Muscle of leg (tissue), 11 donors: ENCODE data around the gene BIK. TPM values are rescaled to one million over a fixed set of nuclear protein-coding genes. Genes with fewer than 3 reads are reported as not detected.
"Not testable (repeated sequence)": the region's sequence is repeated elsewhere in the genome, so short reads cannot be mapped to it uniquely, and the experiment has no call there.

Source experiments
- DNase-seq: peaks from one replicate; pipeline ENCODE4 v3.0.0; 2013
- H3K27ac ChIP-seq: one replicate; pipeline ENCODE4 v1.5.1; 2013; ENCODE audit warnings: mild to moderate bottlenecking, low read length, control low read depth
- H3K27me3 ChIP-seq: one replicate; pipeline ENCODE4 v1.6.1; 2013; ENCODE audit warnings: low read length; ENCODE audit not compliant: control insufficient read depth, insufficient read depth
- H3K36me3 ChIP-seq: one replicate; pipeline ENCODE4 v1.6.1; 2013; ENCODE audit warnings: low read length; ENCODE audit not compliant: control insufficient read depth, insufficient read depth
- H3K4me1 ChIP-seq: one replicate; pipeline ENCODE4 v1.6.1; 2013; ENCODE audit warnings: low read length; ENCODE audit not compliant: control insufficient read depth, insufficient read depth
- H3K4me3 ChIP-seq: one replicate; pipeline ENCODE4 v1.5.1; 2013; ENCODE audit warnings: low read length, control low read depth
- H3K9me3 ChIP-seq: replicated peaks from 2 replicates; pipeline ENCODE4 v1.6.1; 2013; ENCODE audit warnings: low read depth, low read length; ENCODE audit not compliant: control insufficient read depth
- WGBS: methylation state at CpG from one replicate; pipeline ENCODE4 v1.1.5; 2013; ENCODE audit warnings: missing lambda C conversion rate; ENCODE audit not compliant: insufficient coverage; 5-methylcytosine and 5-hydroxymethylcytosine counted together
- polyA plus RNA-seq, 8 donors: library from polyadenylated mRNA; unstranded; fragments of 120-200 nt; gene quantifications; one replicate each; pipeline versions ENCODE4 v1.2.1 to v1.2.3, GENCODE V29; 2013; ENCODE audit warnings: inconsistent platforms in 1 of 8, low replicate concordance in 1 of 8; ENCODE audit not compliant: insufficient read length in 8 of 8, insufficient read depth in 1 of 8
- total RNA-seq: library from RNA; stranded (reverse); fragments of 120-200 nt; gene quantifications from one replicate; pipeline ENCODE4 v1.2.4, GENCODE V29; 2013

BIK gene
- total and polyA plus RNA-seq, 9 donors = 0.11 to 0.28 (median 0.16) TPM; not detected in 4

DNA sequence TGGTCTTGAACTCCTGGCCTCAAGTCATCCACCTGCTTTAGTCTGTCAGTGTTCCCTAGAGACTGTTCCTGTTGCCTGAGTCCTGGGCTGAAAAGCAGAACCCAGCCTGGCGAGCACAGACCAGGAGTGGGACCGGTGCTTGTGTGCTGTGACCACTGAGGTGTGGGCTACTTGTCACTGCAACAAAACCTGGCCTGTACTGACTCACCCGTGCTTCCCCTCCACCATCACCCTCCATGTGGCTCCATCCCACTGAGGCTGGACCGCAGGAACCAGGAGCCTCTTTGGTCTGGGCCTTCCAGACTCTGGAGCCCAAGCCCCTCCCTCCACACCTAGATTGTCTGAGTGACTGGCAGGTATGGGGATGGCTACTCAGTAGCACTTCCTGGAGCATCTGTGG lies 24.0 kb downstream of the BIK start:
- no peaks in the 10 kb centered on the region for H3K9me3 ChIP-seq
- no peak overlapping the region for H3K27ac ChIP-seq
- no peak overlapping the region for H3K4me3 ChIP-seq
- H3K4me1 ChIP-seq = peaks cover 27% of the 10 kb centered on the region
- no peak for DNase-seq
- no peaks in the 10 kb centered on the region for H3K27me3 ChIP-seq
- 100% methylated on average over 2 of the region's 4 CpGs for WGBS
- H3K36me3 ChIP-seq = peaks cover 61% of the 10 kb centered on the region

DNA sequence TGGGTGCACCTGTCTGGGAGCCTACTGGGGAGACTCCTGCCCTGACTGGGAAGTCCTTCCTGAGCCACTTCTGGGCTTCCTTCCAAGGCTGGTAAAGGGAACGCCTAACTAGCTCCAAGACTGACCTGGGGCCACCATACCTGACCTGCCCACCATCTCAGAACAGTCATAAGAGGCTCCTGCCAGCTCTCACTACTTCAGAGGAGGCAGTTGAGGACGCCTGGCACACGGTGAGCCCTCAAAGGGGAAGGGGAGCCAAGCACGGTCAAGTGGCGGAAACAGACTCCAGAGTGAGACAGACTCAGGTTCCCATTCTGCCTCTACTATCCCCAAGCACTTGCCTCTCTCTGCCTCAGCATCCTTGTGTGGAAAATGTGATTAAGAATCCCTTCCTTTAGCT lies 25.0 kb downstream of the BIK start:
- H3K36me3 ChIP-seq = peaks cover 67% of the 10 kb centered on the region
- no peak overlapping the region for H3K4me3 ChIP-seq
- no peaks in the 10 kb centered on the region for H3K27me3 ChIP-seq
- H3K9me3 ChIP-seq = no peaks in the 10 kb centered on the region
- H3K27ac ChIP-seq = no peak overlapping the region
- DNase-seq = no peak
- 80% methylated on average over 1 of the region's 5 CpGs for WGBS
- H3K4me1 ChIP-seq = peaks cover 20% of the 10 kb centered on the region

DNA sequence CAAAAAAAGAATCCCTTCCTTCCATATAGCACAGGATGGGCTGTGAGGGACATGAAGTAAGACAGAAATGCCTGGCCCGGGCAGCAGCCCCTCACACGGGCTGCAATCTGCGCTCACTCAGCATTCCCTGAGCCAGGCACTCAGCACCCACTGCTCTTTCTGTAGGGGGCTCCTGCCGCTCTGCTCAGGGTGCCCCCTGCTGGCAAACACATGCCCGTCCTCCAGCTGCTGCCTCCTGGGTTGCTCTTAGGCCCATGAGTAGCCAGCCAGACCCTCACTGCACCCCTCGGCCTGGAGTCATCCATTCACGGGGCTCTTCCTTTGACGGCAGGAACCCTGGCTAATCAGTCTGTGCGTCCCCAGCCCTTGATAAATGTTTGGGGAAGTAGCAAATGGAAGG lies 25.7 kb downstream of the BIK start:
- whole genome bisulfite sequencing = 36% methylated on average over 5 of the region's 9 CpGs

DNA sequence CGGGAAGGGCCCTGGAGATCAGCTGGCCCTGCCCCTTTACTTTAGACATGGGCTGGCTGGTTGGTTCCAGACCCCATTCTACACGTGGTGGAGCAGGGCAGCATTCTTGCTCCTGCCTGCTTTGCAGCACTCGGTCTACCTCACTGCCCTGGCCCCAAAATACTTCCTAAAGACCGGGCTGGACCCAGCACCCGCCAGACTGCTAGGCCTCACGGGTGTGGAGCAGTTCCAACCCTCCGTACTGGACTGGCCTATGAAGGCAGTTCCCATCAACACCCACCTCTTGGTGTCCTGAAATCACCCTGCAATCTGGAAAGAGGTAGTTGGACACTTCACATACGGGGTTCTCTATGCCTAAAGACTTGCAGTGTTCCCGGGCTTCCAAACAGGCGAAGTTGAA lies 26.3 kb downstream of the BIK start:
- H3K36me3 ChIP-seq = peaks cover 72% of the 10 kb centered on the region

More for the DNA sequence above, 25.7 kb downstream of the BIK start:
- H3K4me1 ChIP-seq = peaks cover 20% of the 10 kb centered on the region
- peaks cover 72% of the 10 kb centered on the region for H3K36me3 ChIP-seq
- H3K27ac ChIP-seq = peak overlapping the region; percentile 20
- H3K4me3 ChIP-seq = no peak overlapping the region
- H3K9me3 ChIP-seq = no peaks in the 10 kb centered on the region
- no peak for DNase-seq
- no peaks in the 10 kb centered on the region for H3K27me3 ChIP-seq

DNA sequence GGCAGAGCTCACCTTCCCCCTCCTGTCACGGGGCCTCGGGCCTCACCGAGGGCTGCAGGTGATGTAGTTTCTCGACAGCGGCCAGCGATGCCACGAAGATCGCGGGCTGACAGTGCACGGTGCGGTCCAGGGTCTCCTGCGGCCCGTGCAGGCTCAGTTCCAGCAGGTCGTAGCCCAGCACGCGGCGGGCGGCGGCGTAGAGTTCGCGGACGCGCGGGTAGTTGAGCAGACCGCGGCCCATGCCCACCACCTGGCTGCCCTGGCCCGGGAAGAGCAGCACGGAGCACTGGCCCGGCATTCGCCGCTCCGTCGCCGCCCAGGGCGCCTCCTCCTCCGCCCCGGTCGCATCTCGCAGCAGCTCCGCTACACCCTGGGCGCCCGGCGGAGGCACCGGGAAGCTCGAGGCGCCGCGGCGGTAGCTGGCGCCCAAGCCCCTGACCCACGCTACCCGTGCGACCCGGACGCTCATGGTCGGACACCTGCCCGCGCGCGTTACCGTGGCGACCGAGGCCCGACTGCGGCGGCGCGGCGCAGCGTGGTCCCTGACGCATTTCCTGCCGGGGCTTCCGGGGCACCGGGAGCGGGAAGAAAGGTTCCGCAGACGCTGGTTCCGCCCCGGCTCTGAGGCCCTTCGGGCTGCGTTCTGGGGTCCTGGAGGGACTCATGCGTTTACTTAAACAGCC lies 32.5 kb downstream of the BIK start, which contains the start of gene MCAT:
TSS of gene MCAT (minus strand) at position 519 of the 683 bp plus-strand sequence. CDS start at position 469, 50 bp downstream.
- under 1% methylated on average over 80 of the region's 83 CpGs for WGBS
- Histone ChIP-seq H3K27me3 (no peaks in the 10 kb centered on the region), H3K9me3 (no peaks in the 10 kb centered on the region), H3K4me3 (peak within 1 kb of the TSS; percentile 90), H3K36me3 (peaks cover 24% of the 10 kb centered on the region), H3K4me1 (peaks cover 9% of the 10 kb centered on the region), H3K27ac (peak within 1 kb of the TSS; percentile 88)
- DNase-seq = peak; percentile 93

More for the DNA sequence above, 26.3 kb downstream of the BIK start:
- Histone ChIP-seq H3K27me3 (no peaks in the 10 kb centered on the region), H3K27ac (peak overlapping the region; percentile 29), H3K4me3 (no peak overlapping the region), H3K4me1 (peaks cover 14% of the 10 kb centered on the region), H3K9me3 (no peaks in the 10 kb centered on the region)
- WGBS = 71% methylated on average over 10 of the region's 10 CpGs
- DNase-seq = no peak

DNA sequence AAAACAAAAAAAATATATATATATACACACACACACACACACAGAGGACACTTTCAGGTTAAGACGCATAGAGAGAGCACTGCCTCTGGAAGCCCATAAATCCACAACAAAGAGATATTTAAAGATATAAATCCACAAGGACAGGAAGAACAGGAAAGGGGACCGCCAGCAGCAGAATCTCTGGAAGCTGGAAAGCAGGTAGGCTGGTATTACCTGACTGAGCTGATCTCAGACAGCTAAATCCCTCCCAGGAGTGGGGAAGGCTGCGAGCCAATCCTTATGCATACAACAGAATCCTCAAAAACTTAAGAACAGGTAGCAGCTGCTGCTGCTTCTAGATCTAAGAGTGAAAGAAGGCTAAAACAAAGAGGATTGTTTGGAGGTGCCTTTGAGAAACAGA lies 34.4 kb downstream of the BIK start:
- no peaks in the 10 kb centered on the region for H3K27me3 ChIP-seq
- H3K36me3 ChIP-seq = peaks cover 11% of the 10 kb centered on the region
- no peak overlapping the region for H3K27ac ChIP-seq
- WGBS = no CpG with 5 or more reads among the region's 3 CpGs
- H3K4me1 ChIP-seq = peaks cover 11% of the 10 kb centered on the region
- H3K4me3 ChIP-seq = no peak overlapping the region
- no peak for DNase-seq
- no peaks in the 10 kb centered on the region for H3K9me3 ChIP-seq

DNA sequence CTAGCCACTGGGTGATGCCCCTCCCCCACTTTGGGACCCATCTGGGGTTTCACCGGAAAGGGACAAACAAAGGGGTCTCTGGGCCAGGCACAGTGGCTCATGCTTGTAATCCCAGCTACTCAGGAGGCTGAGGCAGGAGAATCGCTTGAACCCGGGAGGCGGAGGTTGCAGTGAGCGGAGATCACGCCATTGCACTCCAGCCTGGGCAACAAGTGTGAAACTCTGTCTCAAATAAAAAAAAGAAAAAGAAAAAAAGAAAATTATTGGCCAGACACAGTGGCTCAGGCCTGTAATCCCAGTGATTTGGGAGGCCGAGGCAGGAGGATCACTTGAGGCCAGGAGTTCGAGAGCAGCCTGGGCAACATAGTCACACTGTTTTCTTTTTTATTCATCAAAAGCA lies 34.8 kb downstream of the BIK start:
- WGBS = 84% methylated on average over 7 of the region's 8 CpGs
- peaks cover 11% of the 10 kb centered on the region for H3K4me1 ChIP-seq

DNA sequence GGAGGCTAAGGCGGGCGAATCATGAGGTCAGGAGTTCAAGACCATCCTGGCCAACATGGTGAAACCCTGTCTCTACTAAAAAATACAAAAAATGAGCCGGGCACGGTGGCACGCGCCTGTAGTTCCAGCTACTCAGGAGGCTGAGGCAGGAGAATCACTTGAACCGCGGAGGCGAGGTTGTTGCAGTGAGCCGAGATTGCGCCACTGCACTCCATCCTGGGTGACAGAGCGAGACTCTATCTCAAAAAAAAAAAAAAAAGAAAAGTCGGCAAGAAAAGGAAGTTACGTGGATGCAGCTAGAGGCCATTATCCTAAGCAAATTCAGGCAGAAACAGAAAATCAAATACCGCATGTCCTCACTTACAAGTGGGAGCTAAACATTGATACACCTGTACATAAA lies 35.8 kb downstream of the BIK start:
- H3K4me1 ChIP-seq = peaks cover 16% of the 10 kb centered on the region
- not testable (repeated sequence) for DNase-seq, H3K27me3 ChIP-seq, H3K4me3 ChIP-seq, H3K36me3 ChIP-seq, H3K27ac ChIP-seq, H3K9me3 ChIP-seq
- 91% methylated on average over 10 of the region's 15 CpGs for WGBS

More for the DNA sequence above, 34.8 kb downstream of the BIK start:
- not testable (repeated sequence) for H3K27ac ChIP-seq, H3K36me3 ChIP-seq, DNase-seq, H3K4me3 ChIP-seq, H3K27me3 ChIP-seq, H3K9me3 ChIP-seq

DNA sequence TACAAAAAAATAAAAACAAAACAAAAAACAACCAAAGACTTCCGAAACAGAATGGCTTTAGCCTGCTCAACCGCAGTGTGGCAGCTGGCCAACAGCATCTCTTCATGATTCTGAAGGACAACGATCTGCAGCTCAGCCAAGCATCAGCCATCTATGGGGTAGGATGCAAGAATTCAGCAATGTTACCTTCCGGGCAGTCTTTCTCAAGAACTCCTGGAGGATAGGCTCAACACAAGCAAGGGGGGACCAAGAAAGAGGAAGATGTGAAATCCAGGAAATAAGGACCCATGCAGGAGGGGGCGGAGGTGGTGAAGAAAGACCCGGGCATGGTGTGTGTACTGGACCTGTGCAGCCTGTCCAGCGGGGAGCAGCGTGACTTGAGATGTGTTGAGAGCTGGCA lies 37.3 kb downstream of the BIK start:
- no peaks in the 10 kb centered on the region for H3K36me3 ChIP-seq
- peaks cover 24% of the 10 kb centered on the region for H3K4me1 ChIP-seq
- no peaks in the 10 kb centered on the region for H3K9me3 ChIP-seq
- peaks cover 3% of the 10 kb centered on the region for H3K27me3 ChIP-seq
- no peak overlapping the region for H3K27ac ChIP-seq
- WGBS = 73% methylated on average over 6 of the region's 8 CpGs
- H3K4me3 ChIP-seq = no peak overlapping the region
- no peak for DNase-seq

DNA sequence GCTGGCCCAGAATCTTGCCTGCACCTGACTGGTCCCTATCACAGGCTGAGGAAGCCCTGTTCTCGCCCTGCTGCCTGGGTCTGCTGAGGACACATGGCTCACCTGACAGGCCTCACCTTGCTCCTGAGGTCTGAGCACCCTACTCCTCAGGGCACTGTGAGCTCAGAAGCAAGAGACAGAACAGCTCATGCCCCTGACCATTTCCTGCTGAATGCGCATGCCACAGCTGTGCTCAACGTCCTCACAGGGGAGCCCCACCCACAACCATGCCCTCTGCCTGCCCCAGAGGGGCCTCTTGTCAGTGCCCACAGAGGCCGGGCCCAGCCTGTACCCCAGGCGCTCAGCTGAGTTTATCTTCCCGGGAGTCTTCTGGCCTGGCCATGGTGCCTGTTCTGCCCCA lies 38.0 kb downstream of the BIK start:
- H3K27ac ChIP-seq = no peak overlapping the region
- no peaks in the 10 kb centered on the region for H3K36me3 ChIP-seq
- no peak overlapping the region for H3K4me3 ChIP-seq
- H3K27me3 ChIP-seq = peaks cover 3% of the 10 kb centered on the region
- WGBS = 53% methylated on average over 5 of the region's 6 CpGs
- DNase-seq = no peak
- H3K9me3 ChIP-seq = no peaks in the 10 kb centered on the region
- peaks cover 21% of the 10 kb centered on the region for H3K4me1 ChIP-seq
